Panc1 (cell line): Measurements from ENCODE around the gene SYNRG.

Source experiments
- SIN3A ChIP-seq: IDR thresholded peaks from 2 replicates; pipeline ENCODE4 v1.6.1; 2012; ENCODE audit warnings: low read depth, mild to moderate bottlenecking, low read length, moderate library complexity, borderline replicate concordance; ENCODE audit not compliant: insufficient read depth
- TF ChIP-seq, protein P1 (sequence below): fragments of 450-650 bp; IDR thresholded peaks from 2 replicates; pipeline ENCODE4 v1.5.1; 2017; ENCODE audit warnings: mild to moderate bottlenecking

GRCh38 chr17:37609170-37610040 is at the start of gene SYNRG:
- TF ChIP-seq, protein P1, sequence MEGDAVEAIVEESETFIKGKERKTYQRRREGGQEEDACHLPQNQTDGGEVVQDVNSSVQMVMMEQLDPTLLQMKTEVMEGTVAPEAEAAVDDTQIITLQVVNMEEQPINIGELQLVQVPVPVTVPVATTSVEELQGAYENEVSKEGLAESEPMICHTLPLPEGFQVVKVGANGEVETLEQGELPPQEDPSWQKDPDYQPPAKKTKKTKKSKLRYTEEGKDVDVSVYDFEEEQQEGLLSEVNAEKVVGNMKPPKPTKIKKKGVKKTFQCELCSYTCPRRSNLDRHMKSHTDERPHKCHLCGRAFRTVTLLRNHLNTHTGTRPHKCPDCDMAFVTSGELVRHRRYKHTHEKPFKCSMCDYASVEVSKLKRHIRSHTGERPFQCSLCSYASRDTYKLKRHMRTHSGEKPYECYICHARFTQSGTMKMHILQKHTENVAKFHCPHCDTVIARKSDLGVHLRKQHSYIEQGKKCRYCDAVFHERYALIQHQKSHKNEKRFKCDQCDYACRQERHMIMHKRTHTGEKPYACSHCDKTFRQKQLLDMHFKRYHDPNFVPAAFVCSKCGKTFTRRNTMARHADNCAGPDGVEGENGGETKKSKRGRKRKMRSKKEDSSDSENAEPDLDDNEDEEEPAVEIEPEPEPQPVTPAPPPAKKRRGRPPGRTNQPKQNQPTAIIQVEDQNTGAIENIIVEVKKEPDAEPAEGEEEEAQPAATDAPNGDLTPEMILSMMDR = 0 out of 2 replicates have a peak, but pooled peaks have one; percentile 9
- peak; percentile 68; the same call in 1 of the 2 replicates for TF ChIP-seq SIN3A
